ENCODE measurements around the gene CCDC102A. TPM values are rescaled to one million over a fixed set of nuclear protein-coding genes. Genes with fewer than 3 reads are reported as not detected.
"Not testable (repeated sequence)": the region's sequence is repeated elsewhere in the genome, so short reads cannot be mapped to it uniquely, and the experiment has no call there.

The CCDC102A gene
- total RNA-seq, 2 donors from 2014 or later = 22.5 to 26.8 TPM

DNA sequence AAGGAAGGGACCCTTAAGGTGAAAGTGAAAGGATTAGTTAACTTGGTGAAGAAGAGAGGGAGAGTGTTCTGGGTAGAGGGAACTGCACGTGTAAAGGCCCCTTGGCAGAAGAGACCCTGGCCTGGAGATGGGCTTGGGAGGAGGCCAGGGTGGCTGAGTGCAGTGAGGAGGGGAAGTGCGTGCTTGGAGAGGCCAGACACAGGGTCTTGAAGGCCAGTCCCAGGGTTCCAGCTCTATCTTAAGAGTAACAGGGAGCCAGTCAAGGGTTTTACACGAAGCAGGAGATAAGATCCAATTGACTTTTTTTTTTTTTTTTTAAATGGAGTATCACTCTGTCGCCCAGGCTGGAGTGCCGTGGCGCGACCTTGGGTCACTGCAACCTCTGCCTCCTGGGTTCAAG, 34.9 kb downstream of the CCDC102A start:
- H3K4me3 ChIP-seq = no peak overlapping the region
- H3K36me3 ChIP-seq = no peaks in the 10 kb centered on the region
- no peak for DNase-seq (ENCODE audit: low spot score)
- TF ChIP-seq POLR2AphosphoS5 (IDR thresholded peaks at IDR 0.05) = no peak
- TF ChIP-seq CTCF (IDR thresholded peaks at IDR 0.05) = no peak
- TF ChIP-seq POLR2A (IDR thresholded peaks at IDR 0.05) = no peak
- intact Hi-C loops (cut with DNase I) = no loop called here
- H3K27ac ChIP-seq = no peak overlapping the region
- 82% methylated on average over 7 of the region's 7 CpGs for WGBS
- no peaks in the 10 kb centered on the region for H3K4me1 ChIP-seq (replicated peaks)
- H3K9me3 ChIP-seq = no peaks in the 10 kb centered on the region
- H3K27me3 ChIP-seq (replicated peaks; ENCODE audit: insufficient read depth) = no peaks in the 10 kb centered on the region

GRCh38 chr16:57500578-57501111, 35.7 kb downstream of the CCDC102A start:
- DNase-seq (ENCODE audit: low spot score) = no peak
- H3K27me3 ChIP-seq (replicated peaks; ENCODE audit: insufficient read depth) = no peaks in the 10 kb centered on the region
- no peaks in the 10 kb centered on the region for H3K36me3 ChIP-seq
- H3K9me3 ChIP-seq = no peaks in the 10 kb centered on the region
- no peaks in the 10 kb centered on the region for H3K4me1 ChIP-seq (replicated peaks)
- H3K27ac ChIP-seq = no peak overlapping the region
- intact Hi-C loops (cut with DNase I) = no loop called here
- no peak overlapping the region for H3K4me3 ChIP-seq
- TF ChIP-seq POLR2AphosphoS5 (IDR thresholded peaks at IDR 0.05) (no peak), POLR2A (IDR thresholded peaks at IDR 0.05) (no peak), CTCF (IDR thresholded peaks at IDR 0.05) (no peak)
- 70% methylated on average over 9 of the region's 9 CpGs for WGBS

- H3K4me3 ChIP-seq; H3K9me3 ChIP-seq; DNase-seq (ENCODE audit: low spot score); intact Hi-C loops (cut with DNase I); H3K36me3 ChIP-seq; H3K4me1 ChIP-seq (replicated peaks); H3K27ac ChIP-seq; H3K27me3 ChIP-seq (replicated peaks; ENCODE audit: insufficient read depth): not testable (repeated sequence)
- 89% methylated on average over 11 of the region's 11 CpGs for WGBS
Measured at GRCh38 chr16:57499941-57500340, 36.4 kb downstream of the CCDC102A start.

- H3K27ac ChIP-seq = no peak overlapping the region
- no peaks in the 10 kb centered on the region for H3K36me3 ChIP-seq
- DNase-seq (ENCODE audit: low spot score) = no peak
- intact Hi-C loops (cut with DNase I) = no loop called here
- H3K4me3 ChIP-seq = no peak overlapping the region
- 95% methylated on average over 4 of the region's 4 CpGs for whole genome bisulfite sequencing
- H3K4me1 ChIP-seq (replicated peaks) = no peaks in the 10 kb centered on the region
- H3K27me3 ChIP-seq (replicated peaks; ENCODE audit: insufficient read depth) = no peaks in the 10 kb centered on the region
- no peaks in the 10 kb centered on the region for H3K9me3 ChIP-seq
- no peak for TF ChIP-seq CTCF (IDR thresholded peaks at IDR 0.05)
Measured at GRCh38 chr16:57498031-57498430, 38.3 kb downstream of the CCDC102A start.

DNA sequence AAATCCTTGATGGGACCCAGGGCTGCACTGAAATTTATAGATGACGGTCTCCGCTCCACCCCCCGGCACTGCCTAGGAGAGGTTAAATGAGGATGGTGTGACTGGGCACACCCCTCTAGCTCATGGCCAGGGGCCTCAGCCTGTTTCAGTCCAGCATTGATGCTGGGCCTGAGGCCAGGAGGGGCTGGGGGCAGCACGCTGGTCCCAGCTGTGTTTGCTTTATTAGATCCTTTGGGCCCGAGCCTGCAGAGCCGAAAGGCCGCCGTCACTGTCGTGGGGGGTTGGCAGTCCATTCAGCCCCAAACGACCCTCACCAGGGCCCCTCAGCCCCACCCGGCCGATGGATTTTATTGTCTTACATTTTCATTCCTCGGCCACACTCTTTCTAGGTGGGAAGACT, 39.2 kb downstream of the CCDC102A start:
- Histone ChIP-seq H3K4me1 (replicated peaks) (no peaks in the 10 kb centered on the region), H3K27ac (no peak overlapping the region), H3K36me3 (no peaks in the 10 kb centered on the region), H3K9me3 (no peaks in the 10 kb centered on the region), H3K27me3 (replicated peaks; ENCODE audit: insufficient read depth) (no peaks in the 10 kb centered on the region), H3K4me3 (no peak overlapping the region)
- WGBS = 65% methylated on average over 13 of the region's 13 CpGs
- intact Hi-C loops (cut with DNase I) = no loop called here
- DNase-seq (ENCODE audit: low spot score) = no peak
- TF ChIP-seq POLR2A (IDR thresholded peaks at IDR 0.05) (no peak), CTCF (IDR thresholded peaks at IDR 0.05) (no peak), POLR2AphosphoS5 (IDR thresholded peaks at IDR 0.05) (no peak)
